UCSD-AML1 (cell line): ENCODE measurements around the gene PFN4.

Experiments
- DNase-seq: peaks from one replicate; lab custom pipeline; 2025; ENCODE audit not compliant: unreplicated experiment; lab: John Stamatoyannopoulos, UW

PFN4 gene

GRCh38 chr2:24080701-24081100 is 42.4 kb downstream of the PFN4 start:
- DNase-seq: no peak

- no peak for DNase-seq
Measured at GRCh38 chr2:24077879-24078278, 45.3 kb downstream of the PFN4 start.

- no peak for DNase-seq
Measured at GRCh38 chr2:24077535-24077877, 45.6 kb downstream of the PFN4 start.

- DNase-seq: no peak
Measured at GRCh38 chr2:24076849-24077534, 46.1 kb downstream of the PFN4 start.

- peak; percentile 100 for DNase-seq
Measured at GRCh38 chr2:24075915-24076848, 47.0 kb downstream of the PFN4 start, which contains the start of gene SF3B6. Gene SF3B6 (minus strand): TSS chr2:24076326. CDS start chr2:24076229, 97 bp downstream.

GRCh38 chr2:24075259-24075658 is 47.9 kb downstream of the PFN4 start:
- DNase-seq: no peak

GRCh38 chr2:24073816-24074215 is 49.3 kb downstream of the PFN4 start:
- DNase-seq: no peak

- DNase-seq: no peak
Measured at GRCh38 chr2:24072259-24072658, 50.9 kb downstream of the PFN4 start.

- DNase-seq: no peak
Measured at GRCh38 chr2:24065341-24065740, 57.8 kb downstream of the PFN4 start.
